Spleen (tissue), 11 donors: Measurements from ENCODE around the gene ACBD3. TPM values are rescaled to one million over a fixed set of nuclear protein-coding genes. Genes with fewer than 3 reads are reported as not detected.

Source experiments
- DNase-seq: peaks from one replicate; pipeline ENCODE4 v3.0.0-alpha.2; 2020
- H3K27ac ChIP-seq, 8 donors: fragments of 200-600 bp; sonication (generic) in 7 of 8; 1 replicate in 4 of 8; 2 replicates in 4 of 8; pipeline versions ENCODE4 v1.5.0 to v1.8.0; 2016 to 2021; ENCODE audit warnings: inconsistent platforms in 4 of 8, mild to moderate bottlenecking in 4 of 8, moderate library complexity in 1 of 8
- H3K27me3 ChIP-seq, 7 donors: fragments of 200-600 bp; sonication (generic) in 6 of 7; replicated peaks in 1 of 7; 1 replicate in 4 of 7; 2 replicates in 3 of 7; pipeline versions ENCODE4 v1.5.0 to v1.8.0; 2016 to 2021; ENCODE audit warnings: inconsistent platforms in 3 of 7, mild to moderate bottlenecking in 1 of 7
- H3K36me3 ChIP-seq, 6 donors: fragments of 200-600 bp; sonication (generic) in 5 of 6; 1 replicate in 4 of 6; 2 replicates in 2 of 6; pipeline versions ENCODE4 v1.5.0 to v1.8.0; 2016 to 2021; ENCODE audit warnings: inconsistent platforms in 2 of 6
- H3K4me1 ChIP-seq, 6 donors: fragments of 200-600 bp; sonication (generic) in 5 of 6; 1 replicate in 3 of 6; 2 replicates in 3 of 6; pipeline versions ENCODE4 v1.5.0 to v1.8.0; 2016 to 2021; ENCODE audit warnings: inconsistent platforms in 3 of 6
- H3K4me3 ChIP-seq, 8 donors: fragments of 200-600 bp; sonication (generic) in 7 of 8; 1 replicate in 4 of 8; 2 replicates in 4 of 8; pipeline versions ENCODE4 v1.5.0 to v1.8.0; 2016 to 2021; ENCODE audit warnings: inconsistent platforms in 4 of 8, mild to moderate bottlenecking in 4 of 8, moderate library complexity in 2 of 8
- H3K9me3 ChIP-seq, 8 donors: fragments of 200-600 bp; sonication (generic) in 7 of 8; 1 replicate in 4 of 8; 2 replicates in 4 of 8; pipeline versions ENCODE4 v1.5.0 to v1.8.0; 2016 to 2021; ENCODE audit warnings: inconsistent platforms in 4 of 8
- POLR2A ChIP-seq, 3 donors: fragments of 450-650 bp; IDR thresholded peaks; one replicate each; pipeline ENCODE4 v1.5.1; 2017; ENCODE audit warnings: antibody characterized with exemption in 3 of 3, mild to moderate bottlenecking in 1 of 3
- POLR2AphosphoS5 ChIP-seq, 3 donors: sonication (generic); formaldehyde crosslinking; IDR thresholded peaks; one replicate each; pipeline ENCODE4 v1.5.1; 2017; ENCODE audit warnings: antibody characterized with exemption in 3 of 3
- WGBS, 5 donors: extraction: QIAGEN DNeasy Blood & Tissue Kit in 3 of 5; methylation state at CpG; one replicate each; pipeline versions ENCODE4 v1.1.5 to v1.1.7; 2013 to 2018; 5-methylcytosine and 5-hydroxymethylcytosine counted together
- intact Hi-C: fragments of 100-400 bp; cut with DNase I; formaldehyde crosslinking; loops from one replicate; pipeline ENCODE4 v1.15.0; 2023; ENCODE audit warnings: low total_unique reads
- polyA plus RNA-seq, 3 donors: library from polyadenylated mRNA; stranded (reverse); fragments of 200-250 nt; gene quantifications; one replicate each; pipeline ENCODE4 v1.2.1, GENCODE V29; 2013
- total RNA-seq, 7 donors: library from RNA; depleted of rRNA in 3 of 7; stranded (reverse); fragments of >200 nt in 3 of 7; fragmentation: NEBNext Ultra II Directional in 4 of 7; extraction: Animal tissue kit (Norgen Biotek cat#: 25700) in 4 of 7; gene quantifications; one replicate each; pipeline versions ENCODE4 v1.1.0 to v1.2.1, GENCODE V29; 2016 to 2021
- TF ChIP-seq, protein P1 (sequence below), 11 experiments: fragments of 200-600 bp in 7 of 11; fragments of 450-650 bp in 4 of 11; sonication (generic) in 4 of 11; IDR thresholded peaks in 8 of 11; conservative IDR thresholded peaks in 3 of 11; 1 replicate in 7 of 11; 2 replicates in 4 of 11; pipeline versions ENCODE4 v1.4.0 to v1.8.0; 2016 to 2021; ENCODE audit warnings: antibody characterized with exemption in 11 of 11, inconsistent platforms in 4 of 11, mild to moderate bottlenecking in 1 of 11
- donor health status: healthy with polysubstance abuse.
- donor health status: DM: no; HTN: no; CAD: no; lungs with moderate emphysema.
- donor health status: DM: no; HTN: no; CAD: no.
- donor health status: Bipolar disorder and iron deficiency.
- donor health status: healthy.
- donor health status: DM: no; HTN: no; CAD: no.
- donor health status: DM: yes; HTN: yes; CAD: no.

Gene ACBD3
- total and polyA plus RNA-seq, 10 donors: 6.1 to 43.0 (median 30.3) TPM

DNA sequence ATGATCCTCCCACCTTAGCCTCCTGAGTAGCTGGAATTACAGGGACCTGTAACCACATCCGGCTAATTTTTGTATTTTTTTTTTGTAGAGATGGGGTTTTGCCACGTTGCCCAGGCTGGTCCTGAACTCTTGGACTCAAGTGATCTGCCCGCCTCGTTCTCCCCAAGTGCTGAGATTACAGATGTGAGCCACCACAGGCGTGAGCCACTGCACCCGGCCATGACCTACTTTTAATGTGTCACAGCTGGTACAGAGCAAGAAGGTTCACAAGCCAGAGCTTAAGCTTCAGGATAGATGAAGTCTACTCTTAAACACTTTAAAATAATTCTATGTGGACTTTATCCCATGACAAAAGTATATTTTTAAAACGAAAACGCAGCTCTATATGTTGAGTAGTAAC lies 23.6 kb downstream of the ACBD3 start:
- WGBS, 5 donors: 74 to 85% (median 82%) methylated on average over 8 of the region's 8 CpGs
- TF ChIP-seq POLR2AphosphoS5 (IDR thresholded peaks at IDR 0.05) (no peak), POLR2A (IDR thresholded peaks at IDR 0.05) (no peak)
- TF ChIP-seq, protein P1, sequence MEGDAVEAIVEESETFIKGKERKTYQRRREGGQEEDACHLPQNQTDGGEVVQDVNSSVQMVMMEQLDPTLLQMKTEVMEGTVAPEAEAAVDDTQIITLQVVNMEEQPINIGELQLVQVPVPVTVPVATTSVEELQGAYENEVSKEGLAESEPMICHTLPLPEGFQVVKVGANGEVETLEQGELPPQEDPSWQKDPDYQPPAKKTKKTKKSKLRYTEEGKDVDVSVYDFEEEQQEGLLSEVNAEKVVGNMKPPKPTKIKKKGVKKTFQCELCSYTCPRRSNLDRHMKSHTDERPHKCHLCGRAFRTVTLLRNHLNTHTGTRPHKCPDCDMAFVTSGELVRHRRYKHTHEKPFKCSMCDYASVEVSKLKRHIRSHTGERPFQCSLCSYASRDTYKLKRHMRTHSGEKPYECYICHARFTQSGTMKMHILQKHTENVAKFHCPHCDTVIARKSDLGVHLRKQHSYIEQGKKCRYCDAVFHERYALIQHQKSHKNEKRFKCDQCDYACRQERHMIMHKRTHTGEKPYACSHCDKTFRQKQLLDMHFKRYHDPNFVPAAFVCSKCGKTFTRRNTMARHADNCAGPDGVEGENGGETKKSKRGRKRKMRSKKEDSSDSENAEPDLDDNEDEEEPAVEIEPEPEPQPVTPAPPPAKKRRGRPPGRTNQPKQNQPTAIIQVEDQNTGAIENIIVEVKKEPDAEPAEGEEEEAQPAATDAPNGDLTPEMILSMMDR (IDR thresholded peaks at IDR 0.05 in 8 of 11, conservative IDR thresholded peaks at IDR 0.05 in 3 of 11): no peak
- H3K9me3 ChIP-seq: no peaks in the 10 kb centered on the region
- peaks cover 0 to 85% (median 66%) of the 10 kb centered on the region in 6 donors for H3K36me3 ChIP-seq
- intact Hi-C loops: no loop called here
- no peak for DNase-seq
- no peaks in the 10 kb centered on the region for H3K27me3 ChIP-seq
- no peak overlapping the region for H3K27ac ChIP-seq
- peaks cover 0 to 68% (median 8%) of the 10 kb centered on the region in 6 donors for H3K4me1 ChIP-seq
- no peak overlapping the region for H3K4me3 ChIP-seq

DNA sequence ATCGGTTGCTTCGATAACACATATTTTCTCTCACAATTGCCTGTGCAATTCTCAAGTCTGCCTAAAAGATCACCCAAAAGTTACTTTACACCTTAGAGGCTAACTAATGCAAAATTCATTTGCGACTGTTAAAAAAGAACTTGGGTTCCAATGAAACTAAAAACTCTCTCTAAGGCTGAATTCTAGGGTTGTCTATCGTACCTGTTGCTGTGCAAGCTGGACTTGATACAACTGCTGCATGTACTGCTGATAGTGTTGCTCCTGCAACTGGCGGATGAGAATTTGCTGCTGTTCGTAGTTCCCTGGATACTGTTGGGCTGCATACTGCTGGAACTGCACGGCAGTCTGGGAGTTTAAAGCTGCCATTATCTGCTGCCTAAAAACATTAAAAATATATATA lies 27.6 kb downstream of the ACBD3 start:
- Histone ChIP-seq H3K4me1 (peaks cover 0 to 79% (median 18%) of the 10 kb centered on the region in 6 donors), H3K27me3 (no peaks in the 10 kb centered on the region), H3K27ac (peak overlapping the region in 2 of 8 donors; percentile 39 to 58), H3K4me3 (no peak overlapping the region), H3K9me3 (no peaks in the 10 kb centered on the region), H3K36me3 (peaks cover 0 to 94% (median 64%) of the 10 kb centered on the region in 6 donors)
- WGBS, 5 donors: 95 to 98% (median 97%) methylated on average over 7 of the region's 7 CpGs
- no peak for DNase-seq
- TF ChIP-seq POLR2AphosphoS5 (IDR thresholded peaks at IDR 0.05): no peak
- TF ChIP-seq POLR2A (IDR thresholded peaks at IDR 0.05): no peak
- intact Hi-C loops: no loop called here

DNA sequence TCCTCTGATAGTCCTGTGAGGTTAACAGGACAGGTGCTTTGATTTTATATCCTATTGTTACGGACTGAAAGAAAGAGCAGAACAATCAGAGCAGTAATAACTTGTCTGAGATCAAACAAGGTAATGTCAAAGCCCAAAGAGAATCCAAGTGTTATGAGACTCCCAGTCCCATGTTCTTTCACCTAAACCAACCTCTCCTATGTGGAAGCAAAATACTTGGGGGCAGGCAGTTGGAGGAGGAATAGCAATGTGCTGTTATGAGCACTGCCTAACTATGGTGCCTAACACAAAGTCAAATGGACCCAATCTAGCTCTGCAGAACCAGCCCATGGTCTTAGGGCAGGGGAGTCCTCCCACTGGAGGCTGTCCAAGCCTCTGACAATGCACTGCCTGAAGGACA lies 28.1 kb downstream of the ACBD3 start:
- Histone ChIP-seq H3K36me3 (peaks cover 0 to 94% (median 65%) of the 10 kb centered on the region in 6 donors), H3K27me3 (no peaks in the 10 kb centered on the region), H3K4me3 (no peak overlapping the region), H3K9me3 (no peaks in the 10 kb centered on the region), H3K27ac (peak overlapping the region in 5 of 8 donors; percentile 16 to 70 (median 43)), H3K4me1 (peaks cover 0 to 81% (median 18%) of the 10 kb centered on the region in 6 donors)
- DNase-seq: no peak
- intact Hi-C loops: no loop called here
- TF ChIP-seq POLR2AphosphoS5 (IDR thresholded peaks at IDR 0.05) (no peak), POLR2A (IDR thresholded peaks at IDR 0.05) (no peak)
- TF ChIP-seq, protein P1 (IDR thresholded peaks at IDR 0.05 in 8 of 11, conservative IDR thresholded peaks at IDR 0.05 in 3 of 11): no peak
- WGBS, 5 donors: 93 to 98% (median 97%) methylated on average over 1 of the region's 1 CpG

DNA sequence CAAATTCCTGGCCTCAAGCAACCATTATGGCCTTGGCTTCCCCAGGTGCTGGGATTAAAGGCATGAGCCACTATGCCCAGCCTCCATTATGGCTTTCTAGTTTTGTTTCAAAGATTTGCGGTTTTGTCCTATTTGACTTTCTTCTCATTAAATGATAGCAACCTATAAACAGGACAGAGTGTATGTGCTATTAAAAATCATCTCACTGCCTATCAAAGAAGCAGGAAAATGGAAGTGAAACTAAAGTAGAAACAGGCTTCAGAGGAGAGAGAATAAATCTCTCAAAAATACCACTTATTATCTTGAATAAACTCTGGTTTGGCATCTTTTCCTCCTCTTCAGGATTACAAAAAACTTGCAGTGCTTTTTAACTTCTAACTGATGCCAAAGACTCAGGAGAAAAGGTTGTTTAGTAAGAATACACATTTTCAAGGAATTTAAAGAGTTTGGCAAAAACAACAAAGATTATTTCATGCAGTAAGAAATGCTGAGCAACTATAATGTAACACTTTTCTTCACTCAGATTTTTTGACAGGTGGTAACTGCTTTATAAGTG lies 28.7 kb downstream of the ACBD3 start:
- DNase-seq: no peak
- no peak for TF ChIP-seq POLR2AphosphoS5 (IDR thresholded peaks at IDR 0.05)
- TF ChIP-seq POLR2A (IDR thresholded peaks at IDR 0.05): no peak
- TF ChIP-seq, protein P1 (IDR thresholded peaks at IDR 0.05 in 8 of 11, conservative IDR thresholded peaks at IDR 0.05 in 3 of 11): no peak
- H3K4me3 ChIP-seq: no peak overlapping the region
- H3K36me3 ChIP-seq: peaks cover 0 to 94% (median 66%) of the 10 kb centered on the region in 6 donors
- 61 to 82% (median 68%) methylated on average over 1 of the region's 1 CpG for WGBS, 5 donors
- H3K9me3 ChIP-seq: no peaks in the 10 kb centered on the region
- intact Hi-C loops: no loop called here
- H3K27ac ChIP-seq: peak overlapping the region in 6 of 8 donors; percentile 16 to 70 (median 41)
- H3K27me3 ChIP-seq: no peaks in the 10 kb centered on the region
- peaks cover 0 to 78% (median 18%) of the 10 kb centered on the region in 6 donors for H3K4me1 ChIP-seq
